Mesodermal cell (in vitro differentiated cells): Measurements from ENCODE around the gene SLC6A6.

ENCODE experiments used
- H3K27ac ChIP-seq: 2 replicates; pipeline ENCODE4 v1.7.0; 2013; ENCODE audit warnings: mild to moderate bottlenecking, low read depth, low read length, moderate library complexity; ENCODE audit not compliant: severe bottlenecking
- H3K36me3 ChIP-seq: 2 replicates; pipeline ENCODE4 v1.7.1; 2013; ENCODE audit warnings: mild to moderate bottlenecking, low read length, moderate library complexity; ENCODE audit not compliant: control insufficient read depth, insufficient read depth
- H3K4me1 ChIP-seq: one replicate; pipeline ENCODE4 v1.7.1; 2013; ENCODE audit warnings: mild to moderate bottlenecking, low read length; ENCODE audit not compliant: insufficient read depth, control insufficient read depth, poor library complexity, severe bottlenecking
- H3K4me3 ChIP-seq: 2 replicates; pipeline ENCODE4 v1.7.0; 2013; ENCODE audit warnings: low read length, control low read depth, mild to moderate bottlenecking; ENCODE audit not compliant: insufficient read depth, poor library complexity, severe bottlenecking; ENCODE audit errors: extremely low read depth
- H3K9me3 ChIP-seq: 2 replicates; pipeline ENCODE4 v1.7.1; 2013; ENCODE audit warnings: mild to moderate bottlenecking, low read length, moderate library complexity; ENCODE audit not compliant: control insufficient read depth
- WGBS, 2 experiments: methylation state at CpG; one replicate each; pipeline ENCODE4 v1.1.5; 2013; ENCODE audit warnings: missing lambda C conversion rate in 2 of 2; ENCODE audit not compliant: insufficient coverage in 2 of 2; 5-methylcytosine and 5-hydroxymethylcytosine counted together

Gene SLC6A6

GRCh38 chr3:14448063-14448462 lies 45.7 kb downstream of the SLC6A6 start:
- H3K4me3 ChIP-seq = no peak overlapping the region
- H3K4me1 ChIP-seq = peaks cover 18% of the 10 kb centered on the region
- WGBS, 2 experiments = 89 to 100% methylated on average over 2 to 4 of the region's 4 CpGs
- H3K9me3 ChIP-seq = no peaks in the 10 kb centered on the region
- peaks cover 94% of the 10 kb centered on the region for H3K36me3 ChIP-seq
- no peak overlapping the region for H3K27ac ChIP-seq

DNA sequence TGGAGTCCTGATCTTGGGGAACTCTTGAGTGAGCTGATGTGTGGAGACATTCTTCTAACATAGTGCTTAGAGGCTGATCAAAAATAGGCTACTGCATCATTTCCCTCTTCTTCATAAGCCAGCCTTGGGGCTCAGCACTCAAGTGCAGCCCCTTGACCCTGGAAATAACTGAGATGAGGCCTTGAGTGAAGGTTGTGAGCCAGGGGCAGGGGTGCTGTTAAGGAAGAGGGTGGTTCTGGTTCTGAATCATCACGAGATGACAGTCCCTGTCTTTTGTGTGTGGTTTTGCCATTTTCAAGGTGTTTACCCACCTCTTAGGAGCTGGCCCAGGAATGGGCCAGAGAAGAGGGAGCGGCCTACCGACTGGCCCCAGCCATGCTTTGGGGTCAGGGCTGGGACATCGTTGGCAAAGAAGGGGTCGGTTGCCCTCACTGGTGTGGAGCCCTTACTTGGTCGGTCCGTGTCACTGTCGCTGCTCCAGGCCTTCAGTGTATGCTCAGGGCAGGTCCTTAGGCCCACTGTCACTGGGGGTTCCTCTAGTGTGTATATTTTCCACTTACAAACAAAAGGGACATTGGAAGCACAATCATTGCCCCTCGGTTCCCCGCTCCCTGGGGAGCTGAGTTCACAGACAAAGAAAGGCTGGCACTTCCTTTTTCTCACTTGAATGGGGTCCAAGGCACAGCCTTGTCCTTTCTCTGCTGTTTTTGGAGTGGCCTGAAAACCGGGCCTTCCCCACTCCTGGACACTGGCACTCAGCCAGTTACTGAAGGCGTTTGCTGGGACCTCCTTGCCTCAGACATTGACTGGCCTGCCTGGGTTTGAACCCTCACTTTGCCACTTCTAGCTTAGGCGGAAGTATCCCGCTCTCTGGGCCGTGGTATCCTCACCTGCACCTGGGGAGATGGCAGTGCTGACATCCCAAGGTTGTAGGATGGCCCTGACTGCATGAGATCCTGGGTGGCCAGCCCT lies 46.6 kb downstream of the SLC6A6 start:
- Histone ChIP-seq H3K36me3 (peaks cover 85% of the 10 kb centered on the region), H3K27ac (no peak overlapping the region), H3K4me1 (peaks cover 22% of the 10 kb centered on the region), H3K9me3 (no peaks in the 10 kb centered on the region), H3K4me3 (no peak overlapping the region)
- WGBS, 2 experiments = 93% methylated on average over 10 to 15 of the region's 15 CpGs

- Histone ChIP-seq H3K27ac (no peak overlapping the region), H3K36me3 (peaks cover 75% of the 10 kb centered on the region), H3K4me3 (no peak overlapping the region), H3K9me3 (no peaks in the 10 kb centered on the region), H3K4me1 (peaks cover 22% of the 10 kb centered on the region)
- 92 to 100% methylated on average over 2 to 3 of the region's 3 CpGs for WGBS, 2 experiments
Measured at GRCh38 chr3:14450506-14450905, 48.1 kb downstream of the SLC6A6 start.

GRCh38 chr3:14450922-14451606 lies 48.7 kb downstream of the SLC6A6 start:
- H3K4me3 ChIP-seq = no peak overlapping the region
- 83 to 97% methylated on average over 4 to 5 of the region's 5 CpGs for WGBS, 2 experiments
- H3K36me3 ChIP-seq = peaks cover 75% of the 10 kb centered on the region

DNA sequence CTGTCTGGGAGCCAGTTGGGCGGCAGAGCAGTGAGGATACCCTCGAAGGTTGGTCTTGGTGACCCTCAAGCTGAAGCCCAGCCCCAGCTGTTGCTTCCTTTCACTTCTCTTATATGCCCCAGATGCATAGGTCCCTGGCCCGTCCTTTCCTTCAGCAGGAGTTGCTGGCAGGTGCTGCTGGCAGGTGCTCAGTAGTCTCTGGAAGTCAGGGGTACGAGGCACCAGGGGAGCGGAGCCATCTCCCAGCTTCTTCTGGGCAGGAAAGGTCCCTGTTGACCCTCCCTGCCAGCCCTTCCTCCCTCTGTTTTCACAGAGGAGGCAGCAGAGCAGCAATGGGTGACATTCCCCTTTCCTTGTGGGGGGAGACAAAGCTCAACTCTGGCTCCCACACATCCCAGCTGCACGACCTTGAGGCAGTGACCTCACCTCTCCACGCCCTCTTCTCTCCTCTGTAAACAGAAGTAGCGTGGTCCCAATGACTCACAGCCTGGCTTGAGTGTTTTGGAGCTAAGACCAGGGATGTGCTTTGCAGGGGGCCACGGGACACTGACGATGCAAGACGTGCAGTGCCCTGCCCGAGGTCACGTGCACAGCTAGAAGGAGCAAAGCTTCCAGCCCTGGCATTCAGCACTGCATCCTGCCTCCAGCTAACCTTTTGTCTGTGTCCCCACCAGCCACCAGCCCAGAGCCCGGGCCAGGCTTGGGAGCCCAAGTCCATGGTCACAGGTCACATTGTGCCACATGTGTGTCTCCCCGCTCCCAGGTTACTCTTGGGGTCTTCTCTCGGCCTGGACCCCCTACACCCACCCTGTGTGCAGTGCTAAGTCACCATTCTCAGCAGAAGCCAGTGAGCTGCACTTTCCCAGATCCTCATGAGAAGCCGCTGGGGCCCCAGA lies 49.7 kb downstream of the SLC6A6 start:
- 90% methylated on average over 15 to 16 of the region's 17 CpGs for WGBS, 2 experiments
- Histone ChIP-seq H3K9me3 (no peaks in the 10 kb centered on the region), H3K4me1 (peaks cover 22% of the 10 kb centered on the region), H3K36me3 (peaks cover 75% of the 10 kb centered on the region), H3K27ac (peak overlapping the region; percentile 63), H3K4me3 (no peak overlapping the region)

More at GRCh38 chr3:14450922-14451606, 48.7 kb downstream of the SLC6A6 start:
- peaks cover 22% of the 10 kb centered on the region for H3K4me1 ChIP-seq
- H3K27ac ChIP-seq = no peak overlapping the region
- no peaks in the 10 kb centered on the region for H3K9me3 ChIP-seq

GRCh38 chr3:14452740-14453710 lies 50.6 kb downstream of the SLC6A6 start:
- H3K4me3 ChIP-seq = no peak overlapping the region
- WGBS, 2 experiments = 93 to 96% methylated on average over 23 to 25 of the region's 25 CpGs
- H3K9me3 ChIP-seq = no peaks in the 10 kb centered on the region
- peaks cover 68% of the 10 kb centered on the region for H3K36me3 ChIP-seq
- H3K4me1 ChIP-seq = peaks cover 27% of the 10 kb centered on the region
- H3K27ac ChIP-seq = peak overlapping the region; percentile 63

- WGBS, 2 experiments = 82 to 93% methylated on average over 18 of the region's 23 CpGs
- Histone ChIP-seq H3K27ac (no peak overlapping the region), H3K9me3 (no peaks in the 10 kb centered on the region), H3K4me1 (peaks cover 27% of the 10 kb centered on the region), H3K4me3 (no peak overlapping the region), H3K36me3 (peaks cover 60% of the 10 kb centered on the region)
Measured at GRCh38 chr3:14453876-14454638, 51.7 kb downstream of the SLC6A6 start.

DNA sequence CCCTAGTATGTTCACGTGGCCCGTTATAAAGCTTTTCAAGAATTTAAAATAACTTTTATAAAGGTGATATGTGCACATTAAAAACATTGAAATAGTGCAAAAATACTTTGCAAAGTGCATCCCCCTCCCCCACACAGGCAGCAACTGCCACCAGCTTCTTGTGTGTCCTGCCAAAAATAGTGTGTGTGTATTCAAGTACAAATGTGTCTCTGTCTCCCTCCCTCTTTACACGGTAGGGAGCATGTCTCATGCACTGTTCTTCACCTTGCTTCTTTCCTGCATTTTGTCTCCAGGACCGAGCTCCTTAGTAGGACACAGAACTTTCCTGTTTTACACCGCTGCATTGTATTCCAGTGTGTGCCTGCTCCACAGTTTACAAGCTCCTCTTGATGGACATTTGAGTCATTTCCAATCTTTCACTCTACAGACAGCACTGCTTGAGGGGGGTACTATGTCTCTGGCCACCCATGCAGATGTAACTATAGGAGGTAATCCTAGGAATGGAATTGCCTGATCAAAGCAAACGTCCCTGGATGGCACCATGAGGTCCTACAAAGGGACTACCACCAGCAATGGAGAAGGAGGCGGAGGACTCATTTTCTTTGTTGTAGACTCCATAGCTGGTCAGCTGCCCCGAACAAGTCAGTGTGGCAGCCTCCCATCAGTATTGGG lies 52.4 kb downstream of the SLC6A6 start:
- WGBS, 2 experiments = 88 to 90% methylated on average over 5 to 6 of the region's 8 CpGs
- H3K36me3 ChIP-seq = peaks cover 60% of the 10 kb centered on the region
- H3K27ac ChIP-seq = no peak overlapping the region
- no peak overlapping the region for H3K4me3 ChIP-seq
- no peaks in the 10 kb centered on the region for H3K9me3 ChIP-seq
- peaks cover 27% of the 10 kb centered on the region for H3K4me1 ChIP-seq
